Measurements from ENCODE around the gene ABCD4. TPM values are rescaled to one million over a fixed set of nuclear protein-coding genes. Genes with fewer than 3 reads are reported as not detected.

ABCD4 gene
- total and polyA plus RNA-seq, 2 experiments from 2014 or later = 24.1 to 26.3 TPM

DNA sequence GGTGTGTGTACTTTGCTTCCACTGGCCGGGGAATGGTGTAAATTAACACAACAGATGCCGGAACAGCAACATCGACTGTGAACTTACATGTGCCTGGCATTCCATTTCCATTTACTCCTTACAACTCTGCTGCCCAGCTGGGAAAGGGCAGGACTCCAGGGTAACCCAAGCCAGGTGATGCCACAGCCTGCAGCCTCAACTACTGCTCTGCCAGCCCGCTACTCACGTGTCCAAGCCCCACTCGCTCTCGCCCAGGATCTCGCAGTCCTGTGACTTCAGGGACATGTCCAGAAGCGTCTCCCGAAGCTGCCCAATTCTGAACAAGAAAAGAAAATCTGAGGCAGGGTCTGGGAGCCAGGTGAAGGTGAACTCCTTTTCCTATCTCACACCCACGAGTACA, 10.7 kb downstream of the ABCD4 start:
- TF ChIP-seq EZH2phosphoT487 (IDR thresholded peaks at IDR 0.05; ENCODE audit: insufficient read depth, low read depth) (no peak), EZH2 (IDR thresholded peaks at IDR 0.05; ENCODE audit: insufficient read depth, poor library complexity, severe bottlenecking) (no peak)
- H3K9ac ChIP-seq = no peak overlapping the region
- no peaks in the 10 kb centered on the region for H3K9me3 ChIP-seq (ENCODE audit: low read depth)
- in situ Hi-C loops (cut with MboI) = no loop called here
- DNase-seq = no peak
- no peak overlapping the region for H3K4me3 ChIP-seq
- no peak overlapping the region for H3K4me2 ChIP-seq (ENCODE audit: unreplicated experiment)
- H3K36me3 ChIP-seq (ENCODE audit: low read depth) = peaks cover 2% of the 10 kb centered on the region; the same call in 1 of the 2 replicates
- H3F3A ChIP-seq (ENCODE audit: insufficient read depth) = no peaks in the 10 kb centered on the region
- H3K27ac ChIP-seq = no peak overlapping the region
- 82 to 88% methylated on average over 11 of the region's 11 CpGs for WGBS, 2 experiments (ENCODE audit: low coverage in 1 of 2, low lambda C conversion rate in 2 of 2, missing lambda C conversion rate in 2 of 2)
- H3K79me2 ChIP-seq (ENCODE audit: insufficient read depth) = peaks cover 15% of the 10 kb centered on the region
- no peaks in the 10 kb centered on the region for H3K4me1 ChIP-seq (ENCODE audit: insufficient read depth)
- H3K27me3 ChIP-seq (replicated peaks; ENCODE audit: insufficient read depth) = no peaks in the 10 kb centered on the region
- H4K20me1 ChIP-seq (ENCODE audit: insufficient read depth) = no peaks in the 10 kb centered on the region
- no peaks in the 10 kb centered on the region for H3K9me2 ChIP-seq (ENCODE audit: insufficient read depth)
- no peak overlapping the region for H2AFZ ChIP-seq

DNA sequence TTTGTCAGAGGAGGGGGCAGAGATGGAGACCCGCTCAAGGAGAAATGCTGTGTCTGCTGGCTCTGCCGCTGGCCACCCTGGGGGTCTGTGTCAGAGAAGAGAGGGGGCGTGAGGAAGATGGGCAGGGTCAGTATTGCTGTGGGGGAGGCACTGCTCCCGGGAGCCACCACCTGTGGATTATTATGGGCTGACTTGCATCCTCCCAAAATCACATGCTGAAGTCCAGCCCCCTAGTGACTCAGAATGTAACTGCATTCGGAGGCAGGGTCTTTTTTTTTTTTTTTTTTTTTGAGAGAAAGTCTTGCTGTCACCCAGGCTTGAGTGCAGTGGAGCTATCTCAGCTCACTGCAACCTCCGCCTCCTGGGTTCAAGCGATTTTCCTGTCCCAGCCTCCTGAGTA, 12.3 kb downstream of the ABCD4 start:
- Histone ChIP-seq H3K79me2 (ENCODE audit: insufficient read depth) (no peaks in the 10 kb centered on the region; the same call in 1 of the 2 replicates), H3K9me3 (ENCODE audit: low read depth) (no peaks in the 10 kb centered on the region), H3F3A (ENCODE audit: insufficient read depth) (no peaks in the 10 kb centered on the region), H3K4me2 (ENCODE audit: unreplicated experiment) (no peak overlapping the region), H3K4me3 (no peak overlapping the region), H3K36me3 (ENCODE audit: low read depth) (peaks cover 10% of the 10 kb centered on the region; the same call in 1 of the 2 replicates), H3K9ac (no peak overlapping the region), H2AFZ (no peak overlapping the region), H3K27me3 (replicated peaks; ENCODE audit: insufficient read depth) (no peaks in the 10 kb centered on the region), H4K20me1 (ENCODE audit: insufficient read depth) (no peaks in the 10 kb centered on the region), H3K4me1 (ENCODE audit: insufficient read depth) (no peaks in the 10 kb centered on the region), H3K27ac (no peak overlapping the region), H3K9me2 (ENCODE audit: insufficient read depth) (no peaks in the 10 kb centered on the region)
- in situ Hi-C loops (cut with MboI) = no loop called here
- WGBS, 2 experiments (ENCODE audit: low coverage in 1 of 2, low lambda C conversion rate in 2 of 2, missing lambda C conversion rate in 2 of 2) = 60 to 64% methylated on average over 7 of the region's 7 CpGs
- DNase-seq = peak; percentile 34
- no peak for TF ChIP-seq EZH2phosphoT487 (IDR thresholded peaks at IDR 0.05; ENCODE audit: insufficient read depth, low read depth)
- no peak for TF ChIP-seq EZH2 (IDR thresholded peaks at IDR 0.05; ENCODE audit: insufficient read depth, poor library complexity, severe bottlenecking)

- WGBS, 2 experiments (ENCODE audit: low coverage in 1 of 2, low lambda C conversion rate in 2 of 2, missing lambda C conversion rate in 2 of 2) = 93 to 98% methylated on average over 5 of the region's 5 CpGs
- H3K36me3 ChIP-seq (ENCODE audit: low read depth) = peaks cover 10% of the 10 kb centered on the region; the same call in 1 of the 2 replicates
- no peak for TF ChIP-seq EZH2phosphoT487 (IDR thresholded peaks at IDR 0.05; ENCODE audit: insufficient read depth, low read depth)
- no peak for TF ChIP-seq EZH2 (IDR thresholded peaks at IDR 0.05; ENCODE audit: insufficient read depth, poor library complexity, severe bottlenecking)
Observed at GRCh38 chr14:74289801-74290200, 12.9 kb downstream of the ABCD4 start.

GRCh38 chr14:74286736-74287135, 16.0 kb downstream of the ABCD4 start:
- H3F3A ChIP-seq (ENCODE audit: insufficient read depth) = no peaks in the 10 kb centered on the region
- no peak overlapping the region for H2AFZ ChIP-seq
- no peak overlapping the region for H3K9ac ChIP-seq
- WGBS, 2 experiments (ENCODE audit: low coverage in 1 of 2, low lambda C conversion rate in 2 of 2, missing lambda C conversion rate in 2 of 2) = 95 to 96% methylated on average over 7 of the region's 7 CpGs
- peaks cover 15% of the 10 kb centered on the region; the same call in 1 of the 2 replicates for H3K36me3 ChIP-seq (ENCODE audit: low read depth)
- H3K27ac ChIP-seq = no peak overlapping the region
- H3K4me2 ChIP-seq (ENCODE audit: unreplicated experiment) = no peak overlapping the region
- no peak overlapping the region for H3K4me3 ChIP-seq
- H3K9me2 ChIP-seq (ENCODE audit: insufficient read depth) = no peaks in the 10 kb centered on the region
- no peaks in the 10 kb centered on the region for H4K20me1 ChIP-seq (ENCODE audit: insufficient read depth)
- H3K4me1 ChIP-seq (ENCODE audit: insufficient read depth) = no peaks in the 10 kb centered on the region
- no peaks in the 10 kb centered on the region for H3K79me2 ChIP-seq (ENCODE audit: insufficient read depth)
- in situ Hi-C loops (cut with MboI) = no loop called here
- no peaks in the 10 kb centered on the region for H3K9me3 ChIP-seq (ENCODE audit: low read depth)
- TF ChIP-seq EZH2 (IDR thresholded peaks at IDR 0.05; ENCODE audit: insufficient read depth, poor library complexity, severe bottlenecking) = no peak
- TF ChIP-seq EZH2phosphoT487 (IDR thresholded peaks at IDR 0.05; ENCODE audit: insufficient read depth, low read depth) = no peak
- H3K27me3 ChIP-seq (replicated peaks; ENCODE audit: insufficient read depth) = no peaks in the 10 kb centered on the region
- no peak for DNase-seq

More at GRCh38 chr14:74289801-74290200, 12.9 kb downstream of the ABCD4 start:
- DNase-seq = no peak
- Histone ChIP-seq H3K9me3 (ENCODE audit: low read depth) (no peaks in the 10 kb centered on the region), H3K4me3 (no peak overlapping the region), H3K79me2 (ENCODE audit: insufficient read depth) (no peaks in the 10 kb centered on the region; the same call in 1 of the 2 replicates), H3K27me3 (replicated peaks; ENCODE audit: insufficient read depth) (no peaks in the 10 kb centered on the region), H3F3A (ENCODE audit: insufficient read depth) (no peaks in the 10 kb centered on the region), H3K4me1 (ENCODE audit: insufficient read depth) (no peaks in the 10 kb centered on the region), H3K9ac (no peak overlapping the region), H3K27ac (no peak overlapping the region), H4K20me1 (ENCODE audit: insufficient read depth) (no peaks in the 10 kb centered on the region), H2AFZ (no peak overlapping the region), H3K4me2 (ENCODE audit: unreplicated experiment) (no peak overlapping the region), H3K9me2 (ENCODE audit: insufficient read depth) (no peaks in the 10 kb centered on the region)
- in situ Hi-C loops (cut with MboI) = no loop called here

- no peak for TF ChIP-seq EZH2 (IDR thresholded peaks at IDR 0.05; ENCODE audit: insufficient read depth, poor library complexity, severe bottlenecking)
- no peak for TF ChIP-seq EZH2phosphoT487 (IDR thresholded peaks at IDR 0.05; ENCODE audit: insufficient read depth, low read depth)
- Histone ChIP-seq H3K36me3 (ENCODE audit: low read depth) (peaks cover 9% of the 10 kb centered on the region; the same call in 1 of the 2 replicates), H3K79me2 (ENCODE audit: insufficient read depth) (no peaks in the 10 kb centered on the region), H4K20me1 (ENCODE audit: insufficient read depth) (no peaks in the 10 kb centered on the region), H3F3A (ENCODE audit: insufficient read depth) (no peaks in the 10 kb centered on the region), H2AFZ (no peak overlapping the region), H3K4me1 (ENCODE audit: insufficient read depth) (no peaks in the 10 kb centered on the region), H3K9me2 (ENCODE audit: insufficient read depth) (no peaks in the 10 kb centered on the region), H3K4me2 (ENCODE audit: unreplicated experiment) (no peak overlapping the region), H3K4me3 (no peak overlapping the region), H3K9me3 (ENCODE audit: low read depth) (no peaks in the 10 kb centered on the region), H3K27ac (no peak overlapping the region), H3K27me3 (replicated peaks; ENCODE audit: insufficient read depth) (no peaks in the 10 kb centered on the region), H3K9ac (no peak overlapping the region)
- DNase-seq = no peak
- in situ Hi-C loops (cut with MboI) = no loop called here
- WGBS, 2 experiments (ENCODE audit: low coverage in 1 of 2, low lambda C conversion rate in 2 of 2, missing lambda C conversion rate in 2 of 2) = 95 to 100% methylated on average over 2 of the region's 2 CpGs
Observed at GRCh38 chr14:74281069-74281468, 21.7 kb downstream of the ABCD4 start.

All from GM23248 (cell line).